COLO668 (cell line): ENCODE measurements around the gene SOHLH1.

Experiments used
- DNase-seq: peaks from one replicate; lab custom pipeline; 2025; ENCODE audit not compliant: unreplicated experiment; lab: John Stamatoyannopoulos, UW

Gene SOHLH1

DNA sequence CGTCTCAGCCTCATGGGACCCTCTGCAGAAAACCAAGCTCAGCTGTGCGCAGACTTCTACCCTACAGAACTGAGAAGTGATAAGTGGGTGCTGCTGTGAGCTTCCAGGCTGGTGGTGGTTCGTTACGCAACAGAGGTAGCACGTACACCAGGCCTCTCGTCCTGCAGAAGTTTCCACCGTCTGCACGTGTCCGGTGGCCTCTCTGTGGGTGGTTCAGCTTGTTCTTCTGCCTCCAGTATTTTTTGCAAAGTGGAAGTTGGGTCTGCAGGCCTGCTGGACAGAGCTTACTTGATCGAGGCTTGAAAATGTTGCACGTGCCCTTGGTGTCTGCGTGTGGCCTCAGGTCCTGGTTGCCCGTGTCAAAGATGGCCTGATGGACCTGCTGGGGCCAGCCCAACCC, 30.2 kb upstream of the SOHLH1 start:
- DNase-seq, result no peak

DNA sequence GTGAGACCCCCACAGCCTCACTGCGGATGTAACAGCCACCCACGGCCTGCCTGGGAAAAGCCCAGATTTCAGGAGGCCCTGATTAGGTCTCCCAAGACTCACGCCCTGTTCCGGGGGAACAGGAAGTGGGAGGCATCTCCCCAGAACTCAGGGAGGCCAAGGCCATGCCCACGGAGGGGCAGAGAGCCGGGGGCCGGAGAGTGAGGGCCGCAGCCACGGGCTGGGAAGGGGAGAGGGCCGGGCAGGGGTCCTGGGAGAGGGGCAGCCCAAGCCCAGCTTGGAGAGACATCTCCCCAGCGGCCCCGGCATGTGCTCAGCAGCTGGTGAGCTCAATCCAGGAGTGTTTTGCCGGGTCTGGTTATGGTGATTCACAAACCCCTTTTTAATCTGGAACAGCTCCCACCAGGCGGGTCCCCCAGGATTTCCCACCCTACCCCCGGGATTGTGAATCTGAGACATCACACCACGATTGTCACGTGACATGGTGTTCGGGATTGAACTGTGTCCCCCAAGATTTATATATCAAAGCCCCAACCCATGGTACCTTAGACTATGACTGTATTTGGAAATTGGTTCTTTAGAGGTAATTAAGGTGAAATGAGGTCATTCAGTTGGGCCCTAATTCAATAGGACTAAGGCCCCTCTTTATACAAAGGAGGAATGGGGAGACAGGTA, 29.3 kb upstream of the SOHLH1 start:
- DNase-seq, result no peak

DNA sequence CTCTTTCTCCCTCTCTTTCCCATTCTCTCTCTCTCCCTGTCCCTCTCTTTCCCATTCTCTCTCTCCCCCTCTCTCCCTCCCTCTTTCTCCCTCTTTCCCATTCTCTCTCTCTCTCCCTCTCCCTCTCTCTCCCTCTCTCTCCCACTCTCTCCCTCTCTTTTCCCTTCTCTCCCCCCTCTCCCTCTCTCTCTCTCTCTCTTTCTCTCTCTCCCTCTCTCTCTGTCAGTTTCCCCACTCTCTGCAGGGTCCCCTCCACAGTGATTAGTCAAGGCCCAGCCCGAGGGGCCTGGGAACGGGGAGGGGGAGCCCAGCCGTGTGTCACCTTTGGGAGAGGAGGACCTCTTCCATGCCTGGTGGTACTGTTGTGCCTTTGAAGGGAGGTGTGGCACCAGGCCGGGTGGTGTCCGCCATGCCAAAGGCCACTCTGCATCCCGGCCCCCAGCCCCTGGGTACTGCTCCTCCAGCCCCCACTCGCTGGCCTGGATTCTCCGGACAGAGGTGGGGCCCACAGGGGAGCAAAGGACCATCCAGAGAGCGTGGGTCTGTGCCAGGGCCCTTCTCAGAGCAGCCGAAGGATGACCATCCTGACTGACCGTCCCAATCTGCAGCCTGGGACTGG, 28.1 kb upstream of the SOHLH1 start:
- no peak for DNase-seq

DNA sequence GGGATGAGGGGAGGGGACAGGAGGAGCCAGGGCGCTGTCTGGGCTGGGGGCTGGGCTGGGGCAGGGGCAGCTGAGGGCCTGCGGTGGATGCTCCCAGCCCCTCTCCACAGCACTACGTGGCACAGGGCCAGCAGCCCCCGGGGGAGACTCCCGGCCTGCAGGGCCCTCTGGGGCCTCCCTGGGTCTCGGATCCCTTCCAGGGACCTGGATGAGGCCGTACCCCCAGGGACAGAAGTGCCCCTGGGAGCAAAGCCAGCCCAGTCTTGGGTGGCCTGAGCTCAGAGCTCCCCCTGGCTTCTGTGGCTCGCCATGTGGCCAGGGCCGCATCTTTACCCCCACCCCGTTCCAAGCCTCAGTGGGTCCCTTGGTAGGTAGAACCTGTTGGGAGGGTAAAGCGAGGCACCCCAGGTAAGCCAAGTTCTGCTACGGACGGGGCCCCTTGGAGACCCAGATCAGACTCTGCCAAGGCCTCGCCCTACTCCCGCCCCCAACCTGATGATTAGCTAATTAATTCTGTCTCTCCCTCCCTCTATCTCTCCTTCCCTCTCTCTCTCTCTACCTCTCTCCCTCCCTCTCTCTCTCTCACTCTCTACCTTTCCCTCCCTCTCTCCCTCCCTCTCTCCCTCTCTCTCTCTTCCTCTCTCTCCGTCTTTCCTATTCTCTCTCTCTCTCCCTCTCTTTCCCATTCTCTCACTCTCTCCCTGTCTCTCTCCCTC, 27.0 kb upstream of the SOHLH1 start:
- peak; percentile 5 for DNase-seq

DNA sequence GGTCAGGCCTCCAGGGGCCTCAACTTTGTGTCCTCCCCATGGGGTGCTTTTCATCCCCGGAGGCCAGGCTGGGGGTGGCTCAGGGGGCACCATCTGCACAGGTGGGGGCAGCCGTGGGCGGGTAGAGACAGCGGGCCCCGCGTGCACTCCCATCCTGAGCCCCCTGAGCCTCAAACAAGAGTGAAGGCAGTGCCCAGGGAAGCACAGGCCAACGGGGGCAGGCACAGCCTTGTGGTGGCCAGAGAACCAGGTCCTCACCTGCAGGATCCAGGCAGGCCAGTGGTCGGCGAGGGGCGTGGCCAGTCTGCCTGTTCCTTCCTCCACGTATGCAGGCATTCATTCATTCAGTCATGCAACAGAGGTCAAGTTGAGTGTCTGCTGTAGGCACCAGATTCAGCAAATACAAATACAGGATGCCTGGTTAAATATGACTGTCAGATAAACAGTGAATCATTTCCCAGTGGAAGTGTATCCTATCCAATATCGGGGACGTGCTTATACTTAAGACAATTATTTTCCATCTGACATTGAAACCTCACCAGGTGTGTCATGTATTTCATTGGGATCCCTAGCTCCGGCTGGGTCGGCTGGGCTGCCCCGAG, 25.0 kb upstream of the SOHLH1 start:
- DNase-seq, result no peak

DNA sequence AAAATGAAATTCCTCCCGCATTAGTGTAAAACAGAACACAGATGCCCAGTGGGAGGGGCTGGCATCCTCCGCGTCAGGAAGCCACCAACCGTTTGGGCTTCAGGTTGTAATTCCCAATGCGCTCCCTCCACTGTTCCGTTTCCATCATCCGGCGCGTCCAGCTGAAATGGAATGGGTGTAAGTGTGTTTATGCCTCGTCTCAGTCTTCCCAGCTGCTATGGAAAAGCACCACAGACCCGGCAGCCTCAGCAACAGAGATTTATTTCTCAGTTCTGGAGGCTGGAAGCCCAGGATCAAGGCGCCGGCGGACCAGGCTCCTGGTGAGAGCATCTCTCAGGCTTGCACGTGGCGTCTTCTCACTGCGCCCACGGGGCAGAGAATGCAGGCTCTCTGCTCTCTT, 23.1 kb upstream of the SOHLH1 start:
- no peak for DNase-seq

DNA sequence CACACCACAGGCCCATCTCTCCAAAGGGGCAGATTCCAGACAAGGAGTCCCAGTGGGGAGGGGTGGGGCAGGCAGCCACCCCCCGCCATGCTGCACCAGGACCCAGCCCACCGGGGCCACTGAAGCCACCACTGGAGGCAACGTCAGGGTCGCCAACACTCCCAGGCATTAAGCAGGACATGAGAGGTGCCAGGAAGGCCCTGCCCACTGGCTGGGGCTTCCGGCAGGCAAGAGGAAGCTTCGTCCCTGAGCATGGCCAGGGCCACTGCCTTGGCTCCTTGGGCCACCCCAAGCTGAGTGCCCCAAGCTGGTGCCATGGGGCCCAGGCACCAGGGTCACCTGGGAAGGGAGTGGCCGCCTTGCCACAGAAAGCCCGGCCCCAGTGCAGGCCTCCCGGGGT, 20.2 kb upstream of the SOHLH1 start:
- DNase-seq, result no peak

DNA sequence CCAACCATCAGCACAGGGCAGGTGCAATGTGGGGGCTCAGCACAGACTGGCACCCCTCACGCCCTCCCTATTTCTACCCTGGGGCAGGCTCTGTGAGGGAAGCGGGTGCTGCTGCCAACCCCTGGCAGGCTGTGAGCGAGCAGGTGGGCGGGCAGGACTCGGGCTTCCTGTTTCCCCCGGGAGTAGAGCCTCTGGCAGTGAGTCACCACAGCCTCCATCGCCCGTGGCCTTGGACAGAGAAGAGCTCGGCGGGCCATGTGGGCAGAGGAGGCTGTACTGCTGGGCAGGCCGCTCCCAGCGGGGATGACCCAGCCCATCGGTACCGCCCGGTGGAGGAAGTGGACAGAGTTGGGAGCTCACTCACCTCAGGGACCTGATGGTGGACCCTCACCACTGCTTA, 19.3 kb upstream of the SOHLH1 start:
- DNase-seq, result peak; percentile 25

DNA sequence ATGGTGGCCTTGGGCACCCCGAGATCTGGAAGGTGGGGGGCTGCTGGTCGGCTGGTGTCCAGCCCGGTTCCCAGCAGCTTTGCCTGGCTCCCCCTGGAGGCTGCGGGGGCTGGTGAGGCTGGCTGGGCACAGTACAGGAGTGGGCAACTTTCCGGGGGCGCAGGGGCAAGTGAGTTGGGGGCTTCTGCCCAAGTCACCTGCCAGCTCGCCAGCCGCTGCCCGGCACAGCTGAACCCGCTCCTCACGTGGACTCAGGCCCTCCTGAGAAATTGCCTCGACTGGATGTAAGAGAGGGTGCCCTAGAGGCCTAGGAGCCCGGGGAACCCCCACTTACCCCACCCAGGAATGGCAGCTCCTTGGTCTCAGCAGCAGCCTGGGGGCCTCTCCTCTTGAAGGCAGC, 18.1 kb upstream of the SOHLH1 start:
- DNase-seq, result no peak

DNA sequence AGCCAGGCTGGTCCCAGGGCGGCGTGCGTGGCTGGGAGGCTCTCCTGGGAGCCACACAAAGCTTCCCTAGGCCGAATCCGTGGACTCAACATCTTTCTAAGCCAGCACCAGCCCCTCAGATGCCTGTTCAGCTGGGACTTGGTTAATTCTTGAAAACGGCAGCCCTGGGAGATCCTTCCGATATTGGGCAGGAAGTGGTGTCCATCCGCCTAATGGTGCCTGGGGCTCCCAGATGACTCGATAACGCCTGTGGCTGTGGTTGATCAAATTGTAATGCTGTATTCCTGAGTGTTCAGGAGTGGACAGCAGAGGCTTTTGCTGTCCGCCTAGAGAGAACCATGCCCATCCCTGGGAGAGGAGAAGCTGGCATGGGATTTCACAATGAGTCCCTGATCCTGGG, 16.8 kb upstream of the SOHLH1 start:
- DNase-seq, result no peak

DNA sequence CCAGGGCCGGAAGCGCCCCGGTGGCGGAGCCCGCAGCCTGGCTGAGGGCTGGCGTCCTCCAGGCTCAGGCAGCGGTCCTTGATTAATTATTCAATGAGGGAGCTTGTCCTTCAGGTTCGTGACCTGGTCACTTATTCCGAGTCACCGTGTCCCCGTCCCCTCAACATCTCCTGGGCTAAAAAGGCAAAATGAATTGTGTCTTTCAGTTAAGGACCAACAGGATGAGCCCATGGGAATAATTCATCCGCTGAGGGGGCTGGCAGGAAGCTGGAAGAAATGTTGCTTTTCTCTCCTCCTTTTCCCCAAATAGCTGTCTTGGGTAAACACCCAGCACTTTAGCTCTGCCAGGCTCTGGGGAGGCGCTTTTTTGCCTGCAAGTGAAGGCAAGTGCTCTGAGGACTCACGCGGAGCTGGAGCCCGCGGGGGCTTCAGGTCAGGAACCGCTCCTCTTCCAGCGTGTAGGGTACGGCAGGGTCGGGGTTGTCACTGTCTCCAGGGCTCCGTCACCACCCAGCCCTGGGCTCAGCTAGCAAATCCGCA, 15.8 kb upstream of the SOHLH1 start:
- no peak for DNase-seq

DNA sequence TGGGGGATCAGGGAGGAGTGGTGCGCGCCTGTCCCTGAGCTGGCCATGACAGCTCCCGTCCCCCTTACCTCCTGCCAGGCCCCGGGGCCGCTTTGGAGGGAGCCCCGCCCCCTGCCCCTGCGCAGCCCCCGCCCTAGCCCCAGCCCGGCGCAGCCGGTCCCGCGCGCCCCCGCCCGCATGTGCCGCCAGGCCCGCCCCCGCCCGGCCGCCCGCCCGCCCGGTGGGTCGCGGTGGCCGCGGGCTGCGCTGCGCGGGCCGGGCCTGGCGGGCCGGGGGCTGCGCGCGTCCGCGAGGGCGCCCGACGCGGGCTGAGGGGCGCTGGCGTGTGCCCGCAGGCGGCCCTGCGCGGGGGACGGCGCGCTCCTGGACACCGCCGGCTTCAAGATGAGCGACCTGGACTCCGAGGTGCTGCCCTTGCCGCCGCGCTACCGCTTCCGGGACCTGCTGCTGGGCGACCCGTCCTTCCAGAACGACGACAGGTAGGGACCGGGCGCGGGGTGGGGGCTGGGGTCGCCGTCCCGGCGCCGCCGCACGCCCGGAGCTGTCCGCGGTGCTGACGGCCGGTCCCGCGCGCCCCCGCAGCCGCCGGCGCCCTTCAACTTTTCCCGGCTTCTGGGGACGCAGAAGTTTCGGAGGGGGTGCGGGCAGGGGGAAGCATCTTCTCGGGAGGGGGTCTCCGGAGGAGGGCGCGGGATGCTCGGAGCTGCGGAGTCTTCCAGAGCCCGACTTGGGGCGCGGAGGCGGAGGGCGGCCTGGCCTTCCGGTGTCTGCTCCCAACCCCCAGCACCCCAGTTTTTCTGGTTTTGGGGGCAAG, 15.2 kb upstream of the SOHLH1 start:
- no peak for DNase-seq

DNA sequence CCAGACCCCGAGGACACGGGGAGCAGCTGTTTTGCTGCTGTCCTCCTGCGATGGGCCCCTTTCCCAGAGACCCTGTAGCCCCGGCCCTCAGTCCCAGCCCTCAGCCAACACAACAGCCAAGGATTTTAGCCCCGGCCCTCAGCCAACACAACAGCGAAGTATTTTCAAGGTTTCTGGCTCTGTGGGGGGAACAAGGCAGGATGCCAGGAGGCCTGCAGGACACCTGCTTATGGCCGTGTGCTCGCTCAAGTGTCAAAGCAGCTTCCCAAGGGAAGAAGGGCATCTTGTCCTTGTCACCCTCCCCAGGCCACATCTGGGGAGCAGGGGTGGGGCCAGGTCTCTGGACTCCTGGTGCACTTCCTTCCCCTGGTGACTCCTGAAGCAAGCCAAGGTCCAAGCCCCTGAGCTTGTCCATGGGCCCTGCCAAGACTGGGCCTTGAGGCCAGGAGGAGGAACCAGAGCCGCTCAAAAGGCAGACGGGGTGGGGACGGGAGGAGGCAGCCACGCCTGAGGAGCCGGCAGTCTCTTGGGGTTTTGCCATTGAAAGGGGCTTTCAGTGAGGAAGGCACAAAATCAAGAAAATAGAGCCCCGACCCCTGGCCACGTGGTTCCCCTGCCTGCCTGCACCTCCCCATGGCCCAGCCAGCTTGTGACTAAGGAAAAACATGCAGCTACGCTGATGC, 13.5 kb upstream of the SOHLH1 start:
- DNase-seq, result no peak

DNA sequence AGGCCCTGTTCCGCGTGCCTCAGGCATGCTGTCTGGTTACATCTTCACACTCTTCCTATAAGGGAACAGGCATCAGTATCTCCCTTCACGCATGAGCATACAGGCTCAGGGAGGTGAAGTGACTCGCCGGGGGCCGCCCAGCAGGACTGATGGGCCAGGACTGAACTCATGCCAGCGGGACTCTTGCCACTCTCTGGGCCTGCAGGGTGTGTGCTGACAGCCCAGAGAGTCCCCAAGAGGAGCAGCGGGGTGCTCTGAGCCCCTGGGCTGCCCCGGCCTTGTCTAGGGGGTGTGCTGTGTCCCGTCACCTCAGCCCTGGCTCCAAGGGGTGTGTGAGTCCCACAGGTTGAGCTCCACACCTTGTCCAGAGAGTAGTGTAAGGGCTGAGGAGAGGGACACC, 12.6 kb upstream of the SOHLH1 start:
- DNase-seq, result no peak

DNA sequence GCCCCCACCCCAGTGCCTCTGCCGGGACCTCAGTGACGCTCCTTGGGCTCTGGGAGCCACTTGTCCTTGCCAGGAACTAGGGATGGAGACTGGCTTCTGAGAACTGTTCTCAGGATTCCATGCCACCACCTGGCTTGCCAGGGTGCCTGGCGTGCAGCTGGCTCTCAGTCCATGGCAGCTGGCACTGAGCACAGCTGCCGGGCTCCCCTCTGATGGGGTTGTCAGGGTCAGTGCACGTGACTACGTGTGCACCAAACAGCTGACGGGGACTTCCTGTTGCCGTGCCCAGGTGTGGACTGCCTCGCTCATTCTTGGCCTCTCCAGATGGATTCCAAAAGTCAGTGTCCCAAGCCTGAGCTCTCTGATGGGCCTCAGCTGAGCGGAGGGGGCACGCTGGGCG, 12.1 kb upstream of the SOHLH1 start:
- peak; percentile 52 for DNase-seq

DNA sequence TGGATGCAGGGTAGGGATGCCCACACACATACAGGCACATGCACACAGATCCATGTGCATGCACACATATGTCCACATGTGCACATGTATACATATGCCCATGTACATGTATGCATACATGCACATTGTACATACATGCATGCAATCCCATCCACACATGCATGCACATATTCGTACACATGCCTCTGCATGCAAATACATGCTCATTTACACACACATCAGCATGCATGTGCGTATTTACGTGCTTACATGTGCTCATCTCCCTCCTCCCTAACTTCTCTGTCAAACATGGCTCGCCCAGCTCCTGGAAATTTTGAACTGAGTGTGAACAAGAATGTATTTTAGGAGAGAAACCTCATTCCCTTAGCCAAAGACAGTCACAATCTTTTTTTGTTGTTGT, 8.9 kb upstream of the SOHLH1 start:
- no peak for DNase-seq

DNA sequence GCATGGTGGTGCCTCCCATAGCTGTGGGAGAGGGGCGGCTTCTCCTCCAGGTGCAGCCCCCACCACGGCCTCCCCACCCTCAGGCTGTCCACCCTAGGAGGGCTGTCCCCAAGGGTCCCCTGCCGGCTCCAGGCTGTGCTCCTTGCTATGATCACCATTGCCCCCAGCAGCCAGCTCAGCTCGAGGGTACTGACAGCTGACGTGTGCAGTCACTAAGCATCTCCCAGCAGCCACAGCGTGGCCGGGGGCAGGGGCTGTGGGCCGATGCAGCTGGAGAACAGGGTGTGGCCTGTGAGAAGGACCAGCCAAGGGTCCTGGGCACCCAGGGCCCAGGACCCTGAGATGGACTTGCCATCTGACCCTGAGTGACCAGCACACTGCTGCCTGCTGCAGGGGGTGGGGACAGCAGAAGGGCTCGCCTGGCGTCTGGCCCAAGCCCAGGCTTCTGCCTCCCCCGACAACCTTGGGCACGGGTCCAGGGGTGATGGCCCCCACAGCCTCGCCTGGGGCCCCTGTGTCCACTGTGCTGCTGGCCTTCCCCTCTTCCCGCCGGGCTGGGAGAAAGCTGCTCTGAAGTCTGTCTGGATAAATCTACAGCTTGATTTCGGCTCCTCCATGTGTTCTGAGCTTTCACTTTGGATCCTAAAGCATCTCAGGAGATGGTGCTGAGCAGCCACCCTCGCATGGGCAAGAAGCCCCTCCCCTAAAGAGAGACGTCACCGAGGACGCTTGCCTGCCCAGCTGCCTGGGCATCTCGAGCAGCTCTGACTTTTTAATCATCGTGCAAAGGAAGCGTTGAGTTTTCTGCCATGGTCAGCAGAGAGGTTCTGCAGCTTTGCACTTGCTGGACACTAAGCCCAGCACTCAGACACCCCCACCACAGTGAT, 8.2 kb upstream of the SOHLH1 start:
- DNase-seq, result no peak

DNA sequence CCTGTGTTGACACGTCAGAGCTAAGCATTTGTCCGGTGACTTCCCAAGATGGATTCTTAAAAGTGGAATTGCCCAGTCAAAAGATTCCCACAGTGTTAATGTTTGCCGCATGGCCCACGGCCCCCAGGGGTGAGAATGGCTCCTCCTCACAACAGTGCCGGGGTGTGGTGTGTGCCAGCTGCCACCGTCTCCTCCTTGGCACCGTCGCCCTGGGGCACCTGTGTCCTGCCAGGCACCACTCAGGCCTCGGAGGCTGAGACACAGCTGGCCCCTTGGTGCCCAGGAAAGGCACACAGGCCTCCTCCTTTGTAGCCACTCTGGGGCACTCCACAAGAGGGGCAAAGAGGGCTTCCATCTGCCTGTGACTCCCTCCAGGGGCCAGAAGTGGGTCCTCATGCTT, 7.0 kb upstream of the SOHLH1 start:
- no peak for DNase-seq

DNA sequence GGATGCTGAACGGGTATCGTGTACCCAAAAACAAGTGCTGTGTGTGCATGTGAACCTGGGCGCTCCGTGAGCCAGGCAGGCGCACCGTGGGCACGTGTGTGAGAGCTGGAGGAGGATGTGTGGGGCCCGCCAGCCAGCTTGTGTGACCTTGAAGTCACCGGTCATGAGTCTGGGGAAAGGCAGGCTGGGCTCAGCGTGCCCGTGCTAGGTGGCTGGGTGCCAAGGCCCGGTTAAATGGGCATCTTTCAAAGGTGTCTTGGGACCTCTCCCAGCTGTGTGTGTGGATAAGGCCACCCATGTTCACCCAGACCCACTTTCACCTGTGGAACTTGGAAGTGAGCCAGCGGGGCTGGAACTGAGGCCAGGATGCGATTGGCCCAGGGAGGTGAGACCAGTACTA, 6.1 kb upstream of the SOHLH1 start:
- no peak for DNase-seq
